ENCODE results near the gene NOTCH3.

NOTCH3 gene

DNA sequence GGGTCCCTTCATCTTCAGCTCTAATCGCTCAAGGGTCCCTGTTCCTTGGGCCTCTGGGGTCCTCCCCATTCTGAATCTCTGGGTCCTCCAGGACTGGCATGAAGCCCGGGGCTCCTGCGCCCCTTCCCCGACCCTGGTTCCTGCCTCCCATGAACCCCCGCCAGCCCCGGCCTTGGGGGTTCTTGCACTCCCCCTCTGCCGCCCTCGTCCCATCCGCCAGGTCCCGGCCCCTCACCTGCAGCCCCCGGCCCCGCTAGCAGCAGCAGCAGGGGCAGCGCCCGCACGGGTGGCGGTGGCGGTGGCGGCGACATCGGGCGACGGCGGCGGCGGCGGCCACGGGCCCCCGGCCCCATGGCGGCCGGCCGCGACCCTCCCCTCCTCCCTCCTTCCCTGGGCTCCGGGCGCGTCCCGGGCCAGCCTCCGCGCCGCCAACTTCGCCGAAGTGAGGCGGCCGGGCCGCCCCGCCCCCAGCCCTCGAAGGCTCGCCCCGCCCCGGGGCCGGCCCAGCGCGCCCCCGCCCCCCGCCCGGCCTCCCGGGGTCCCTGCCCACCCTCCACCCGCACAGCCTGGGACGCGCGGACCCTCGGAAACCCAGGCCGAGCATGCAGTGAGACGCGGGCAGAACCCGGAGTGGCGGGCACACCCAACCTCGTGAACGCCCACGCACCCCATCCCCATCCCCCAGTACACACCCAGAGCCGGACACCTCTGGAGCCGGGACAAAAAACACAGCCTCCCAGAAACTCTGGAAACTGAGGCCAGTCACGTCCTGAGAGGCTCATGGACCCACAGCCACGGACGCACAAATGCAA, at the start of gene NOTCH3:
NOTCH3 (minus strand) TSS at position 443 of the 812 bp plus-strand sequence; CDS start at position 353, 90 bp downstream.
- no peak for DNase-seq (ENCODE audit: low read depth)

DNA sequence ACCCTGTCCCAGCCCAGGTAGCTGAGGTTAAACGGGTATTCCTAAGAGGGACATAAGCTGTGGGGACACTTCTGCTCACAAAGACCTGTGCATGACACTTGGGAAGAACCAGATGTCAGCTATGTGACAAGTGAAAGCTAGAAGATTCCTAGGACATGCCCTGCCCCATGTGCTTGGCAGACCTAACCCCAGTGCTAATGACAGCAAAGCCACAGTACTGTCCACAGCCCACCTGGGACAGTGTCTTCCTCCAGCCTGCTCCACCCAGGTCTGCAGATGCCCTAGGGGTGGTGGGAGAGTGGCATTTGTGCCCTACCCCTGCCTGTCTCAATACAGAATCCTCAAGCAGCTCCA, 49.8 kb upstream of the NOTCH3 start:
- DNase-seq (ENCODE audit: low read depth), result no peak

DNA sequence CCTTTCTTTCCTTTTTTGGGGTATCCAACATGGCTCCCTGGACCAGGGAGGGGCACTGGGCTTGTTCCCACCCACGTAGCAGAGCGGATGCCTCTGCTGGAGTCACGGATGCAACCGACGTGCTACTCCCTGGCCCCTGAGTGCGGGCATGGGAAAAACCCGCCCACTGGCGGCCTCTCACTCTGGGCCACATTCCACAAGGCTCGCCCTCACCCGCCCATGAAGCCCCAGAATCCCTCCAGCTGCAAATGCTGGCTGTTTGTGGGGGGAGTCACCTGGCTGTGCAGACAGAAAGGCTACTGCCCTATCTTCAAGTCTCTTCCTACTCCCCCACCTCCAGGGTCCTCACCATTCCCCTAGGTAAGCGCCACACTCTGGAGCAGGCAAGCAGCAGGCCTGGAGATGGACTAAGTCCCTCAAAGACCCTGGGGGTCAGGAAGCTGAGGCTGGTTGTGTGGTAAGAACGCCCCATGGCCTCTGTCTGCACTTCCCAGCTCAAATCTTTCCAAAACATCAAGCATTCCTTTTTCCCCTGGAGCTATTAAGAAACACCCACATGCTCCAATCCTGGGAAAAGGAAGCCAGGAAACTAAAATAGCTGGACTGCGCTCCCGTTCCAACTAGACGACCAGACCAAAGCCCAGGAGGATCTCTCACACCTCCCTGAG, 49.3 kb upstream of the NOTCH3 start:
- DNase-seq (ENCODE audit: low read depth), result peak; percentile 83

DNA sequence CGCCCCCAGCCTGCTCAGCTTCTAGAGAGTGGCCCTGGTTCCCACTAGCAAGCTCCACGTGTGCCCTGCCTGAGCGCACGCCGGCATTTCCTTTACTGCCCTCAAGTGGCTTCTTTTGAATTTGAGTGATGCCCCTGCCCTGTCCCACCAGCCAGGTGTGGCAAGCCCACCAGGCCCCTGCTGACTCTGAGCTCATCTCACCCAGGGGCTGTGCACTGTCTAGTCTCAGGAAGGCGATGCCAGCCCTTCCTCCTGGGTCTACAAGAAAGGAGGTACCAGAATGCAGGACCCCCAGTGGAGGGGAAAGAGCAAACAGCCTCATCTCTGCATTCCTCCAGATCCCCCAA, 48.7 kb upstream of the NOTCH3 start:
- DNase-seq (ENCODE audit: low read depth), result no peak

DNA sequence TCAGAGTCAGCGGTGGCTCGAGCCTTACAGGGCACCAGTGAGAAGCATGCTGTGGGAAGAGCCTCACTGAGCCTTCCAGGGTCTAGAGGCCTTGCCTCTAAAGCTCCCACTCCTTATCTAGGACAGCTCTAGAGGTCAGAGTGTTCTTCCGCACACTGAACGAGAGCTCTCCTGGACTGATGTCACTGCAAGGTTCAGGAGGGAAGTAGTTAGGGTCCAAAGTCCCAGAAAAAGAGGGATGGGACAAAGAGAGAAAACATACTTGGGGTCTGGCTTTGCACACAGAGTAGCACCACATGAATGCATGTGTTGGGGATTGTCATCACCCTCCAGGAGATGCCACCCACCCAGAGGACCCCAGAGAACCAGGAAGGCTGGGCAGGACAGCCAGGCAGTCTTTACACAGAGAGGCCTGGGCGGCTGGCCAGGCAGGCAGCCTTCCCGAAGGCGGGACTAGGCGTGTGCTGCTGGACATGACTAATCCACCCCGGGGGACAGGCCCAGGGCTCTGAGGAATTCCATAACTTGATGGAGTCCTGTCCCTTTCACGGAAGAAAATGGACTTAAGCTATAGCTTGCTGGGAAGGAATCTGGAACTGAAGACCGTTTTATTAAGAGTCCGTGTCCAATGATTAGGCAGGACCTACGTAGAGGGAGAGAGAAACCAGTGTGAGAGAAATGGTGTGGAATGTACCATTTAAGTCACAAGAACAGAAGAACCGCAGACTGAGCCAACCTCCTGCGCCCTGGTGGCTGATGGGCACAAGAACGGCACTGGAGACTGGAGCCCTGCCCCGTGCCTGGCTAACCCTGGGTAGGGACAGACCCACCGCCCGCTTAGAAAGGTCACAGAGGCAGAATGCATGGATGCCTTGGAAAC, 48.1 kb upstream of the NOTCH3 start:
- DNase-seq (ENCODE audit: low read depth), result peak; percentile 81

DNA sequence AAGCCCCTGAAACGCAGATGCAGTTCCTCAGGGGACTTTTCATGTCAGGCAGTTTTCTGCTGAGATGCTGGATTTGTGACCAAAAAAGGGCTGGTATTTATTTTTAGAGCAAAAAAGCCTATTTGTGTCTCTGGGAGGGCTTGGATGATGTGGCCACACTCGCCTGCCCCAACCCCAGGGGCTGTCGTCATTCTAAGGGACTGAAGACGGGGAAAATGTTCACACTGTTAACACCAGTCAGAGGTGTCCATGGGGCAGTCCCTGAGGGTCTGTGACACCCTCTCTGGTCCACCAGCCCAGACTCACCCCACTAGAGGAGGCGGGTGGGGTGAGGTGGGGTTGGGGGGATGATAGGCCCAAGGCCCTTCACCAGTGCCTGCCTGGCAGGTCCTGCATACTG, 47.3 kb upstream of the NOTCH3 start:
- DNase-seq (ENCODE audit: low read depth), result no peak

DNA sequence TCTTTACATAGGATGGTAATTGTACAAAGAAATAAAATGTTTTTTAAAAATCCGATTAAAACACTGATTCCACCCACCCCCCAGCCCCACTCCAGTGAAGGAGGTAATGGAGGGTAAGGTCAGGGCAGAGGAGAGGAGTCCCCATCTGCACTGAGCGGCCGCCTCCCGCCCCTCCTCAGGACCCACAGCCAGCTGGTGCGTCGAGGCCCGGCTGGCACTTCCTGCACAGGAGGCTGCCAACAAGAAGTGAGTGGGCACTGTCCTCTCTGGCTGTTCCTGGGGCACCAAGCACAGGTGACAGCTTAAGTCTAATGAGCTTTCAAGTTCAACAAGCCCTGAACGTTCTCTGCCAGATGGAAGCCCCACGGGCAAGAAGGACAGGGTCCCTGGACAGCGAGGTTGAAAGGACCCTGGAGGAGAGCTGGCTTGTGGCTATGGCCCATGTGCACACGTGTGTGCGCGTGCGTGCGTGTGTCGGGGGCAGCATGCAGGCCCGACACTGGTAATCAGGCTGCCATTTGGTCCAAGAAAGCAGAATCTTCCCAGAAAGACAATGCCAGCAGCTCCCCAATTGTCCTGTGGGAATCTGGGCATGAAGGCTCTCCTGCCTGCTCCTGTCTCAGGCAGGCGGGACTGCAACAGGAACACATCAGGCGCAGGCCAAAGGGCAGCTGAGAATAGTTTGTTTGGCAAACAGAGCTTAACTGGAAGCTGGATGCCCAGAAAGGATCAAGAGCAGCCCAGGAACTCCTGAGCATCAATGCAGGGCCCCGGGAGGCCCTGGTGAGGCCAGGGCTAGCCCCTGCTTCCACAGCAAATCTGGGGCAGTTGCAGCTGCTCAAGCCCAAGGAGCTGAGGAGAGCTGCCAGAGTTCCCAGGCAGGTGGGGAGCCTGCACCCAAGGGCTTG, 46.6 kb upstream of the NOTCH3 start:
- no peak for DNase-seq (ENCODE audit: low read depth)

DNA sequence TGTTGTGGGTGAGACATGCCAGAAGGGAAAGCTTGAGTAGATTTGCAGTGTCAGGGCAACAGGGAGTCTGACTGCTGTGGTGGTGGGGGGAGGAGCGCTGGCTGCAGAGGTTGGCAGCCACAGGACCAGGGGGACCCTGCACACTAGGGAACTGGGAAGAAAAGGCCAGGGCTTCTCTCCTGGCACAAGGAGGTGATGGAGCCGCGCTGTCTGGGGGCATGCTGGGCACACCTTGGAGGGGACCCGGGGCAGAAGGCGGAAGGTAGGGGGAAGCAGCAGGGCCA, 45.3 kb upstream of the NOTCH3 start:
- DNase-seq (ENCODE audit: low read depth), result no peak

DNA sequence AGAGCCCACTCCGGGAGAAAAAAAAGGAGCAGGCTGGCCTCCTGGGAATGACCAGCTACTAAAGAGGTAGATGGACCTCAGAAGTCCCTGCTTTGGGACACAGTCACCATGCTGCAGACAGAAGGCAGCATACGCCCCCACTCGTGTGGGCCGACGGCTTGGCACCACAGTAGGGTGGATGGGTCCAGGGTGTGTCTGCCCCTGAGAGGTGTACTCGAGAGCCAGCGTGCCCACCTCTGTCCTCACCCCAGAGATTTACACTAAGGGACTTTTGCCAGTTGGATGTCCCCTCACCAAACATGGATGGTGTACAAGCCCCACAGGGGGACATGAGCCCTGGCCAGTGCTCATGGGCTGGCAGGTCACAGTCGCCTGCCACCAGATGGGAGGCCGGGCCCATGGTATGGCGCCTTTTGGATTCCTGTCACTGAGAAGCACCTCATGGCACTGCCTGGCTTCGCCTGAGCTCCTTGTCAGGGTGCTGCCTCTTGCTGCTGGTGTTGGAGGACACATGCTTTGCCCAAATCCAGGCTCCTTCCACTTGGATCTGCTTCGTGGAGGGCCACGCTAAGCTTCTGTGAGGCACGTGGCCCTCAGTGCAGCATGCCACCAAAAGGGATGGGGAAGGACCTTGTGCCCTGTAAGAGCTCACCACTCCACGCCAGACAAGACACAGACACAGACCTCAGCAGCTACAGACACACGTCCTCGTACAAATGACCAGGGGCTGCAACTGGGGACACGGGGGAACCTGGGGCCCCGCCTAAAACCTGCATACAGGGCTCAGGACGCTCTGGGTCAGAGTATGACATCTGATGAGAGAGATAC, 44.8 kb upstream of the NOTCH3 start:
- DNase-seq (ENCODE audit: low read depth), result no peak

DNA sequence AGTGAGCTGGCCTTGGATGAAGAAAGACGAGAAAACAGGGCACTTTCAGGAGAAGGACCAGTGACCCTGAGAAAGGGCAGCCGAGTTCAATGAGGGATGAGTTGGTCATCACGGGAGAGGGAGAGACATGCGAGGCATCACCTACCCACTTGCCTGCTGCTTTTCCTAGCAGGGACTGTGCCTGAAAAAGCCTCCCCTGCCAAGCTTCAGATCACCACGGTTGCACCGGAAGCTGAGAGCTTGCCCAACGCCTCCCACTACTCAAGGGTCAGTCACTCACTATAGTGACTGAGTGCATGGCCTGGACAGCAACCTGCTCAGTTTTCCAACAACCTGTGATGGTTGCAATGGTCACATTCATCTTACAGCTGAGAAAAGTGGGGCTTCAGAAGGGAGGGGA, 44.0 kb upstream of the NOTCH3 start:
- DNase-seq (ENCODE audit: low read depth), result no peak

DNA sequence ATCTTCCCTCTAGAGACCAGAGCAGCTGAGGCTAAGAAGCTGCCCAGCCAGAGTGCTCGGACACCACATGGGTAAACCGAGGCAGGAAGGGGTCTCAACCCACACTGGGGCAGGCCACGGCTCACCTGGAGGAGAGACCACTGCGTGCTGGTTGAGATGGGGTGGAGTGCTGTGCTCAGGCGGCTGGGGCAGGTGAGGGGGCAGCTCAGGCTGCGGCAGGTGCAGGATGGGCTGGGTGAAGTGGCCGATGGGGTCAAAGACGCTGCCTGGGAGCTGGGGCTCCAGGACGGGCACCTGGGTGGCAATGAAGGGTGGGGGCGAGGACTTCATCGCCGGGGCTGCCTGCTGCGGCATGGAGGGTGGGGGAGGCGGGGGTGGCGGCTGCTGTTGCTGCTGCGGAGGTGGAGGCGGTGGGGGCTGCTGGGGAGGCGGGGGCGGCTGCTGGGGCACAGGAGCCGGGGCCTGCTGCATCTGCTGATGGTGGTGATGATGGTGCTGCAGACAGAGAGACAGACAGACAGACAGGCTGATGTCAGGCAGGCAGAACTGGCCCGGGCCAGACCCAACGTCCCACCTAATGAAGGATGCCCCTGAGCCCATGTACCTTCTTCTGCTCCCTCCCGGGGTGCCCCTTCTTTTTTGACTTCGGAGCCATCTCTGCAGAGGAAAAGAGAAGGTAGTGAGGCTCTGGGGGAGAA, 43.5 kb upstream of the NOTCH3 start:
- DNase-seq (ENCODE audit: low read depth), result no peak

DNA sequence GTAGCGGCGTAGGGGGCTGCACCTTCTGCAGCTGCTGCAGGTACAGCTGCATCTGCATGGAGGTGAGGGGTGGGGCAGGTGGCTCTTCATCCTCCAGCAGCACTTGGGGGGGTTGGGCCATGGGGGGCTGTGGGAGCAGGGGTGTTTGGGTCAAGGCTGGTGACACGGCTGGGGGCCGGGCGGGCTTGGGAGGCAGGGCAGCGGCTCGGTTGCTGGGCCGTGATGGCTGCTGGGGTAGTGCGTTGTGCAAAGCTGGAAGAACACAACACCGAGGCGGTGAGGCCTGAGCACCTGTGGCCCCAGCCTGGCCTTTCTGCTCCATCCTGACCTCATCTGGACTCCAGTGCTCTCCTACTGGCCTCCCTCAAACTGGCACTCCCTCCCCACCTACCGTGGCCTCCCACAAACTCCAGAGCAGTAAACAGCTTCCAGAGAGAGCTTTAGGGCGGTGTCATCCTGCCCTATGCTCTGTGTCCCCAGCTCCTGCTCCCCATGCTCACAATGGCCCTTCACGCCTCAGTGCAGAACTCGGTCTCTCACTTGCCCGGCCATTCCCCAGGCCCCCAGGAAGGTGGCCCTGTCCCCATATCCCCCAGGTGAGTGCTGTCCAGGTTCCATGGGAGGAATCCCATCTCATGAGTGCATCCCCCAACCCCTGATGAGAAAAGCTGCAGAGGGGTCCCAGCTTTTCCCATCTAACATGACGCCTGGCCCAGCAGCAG, 42.6 kb upstream of the NOTCH3 start:
- no peak for DNase-seq (ENCODE audit: low read depth)

DNA sequence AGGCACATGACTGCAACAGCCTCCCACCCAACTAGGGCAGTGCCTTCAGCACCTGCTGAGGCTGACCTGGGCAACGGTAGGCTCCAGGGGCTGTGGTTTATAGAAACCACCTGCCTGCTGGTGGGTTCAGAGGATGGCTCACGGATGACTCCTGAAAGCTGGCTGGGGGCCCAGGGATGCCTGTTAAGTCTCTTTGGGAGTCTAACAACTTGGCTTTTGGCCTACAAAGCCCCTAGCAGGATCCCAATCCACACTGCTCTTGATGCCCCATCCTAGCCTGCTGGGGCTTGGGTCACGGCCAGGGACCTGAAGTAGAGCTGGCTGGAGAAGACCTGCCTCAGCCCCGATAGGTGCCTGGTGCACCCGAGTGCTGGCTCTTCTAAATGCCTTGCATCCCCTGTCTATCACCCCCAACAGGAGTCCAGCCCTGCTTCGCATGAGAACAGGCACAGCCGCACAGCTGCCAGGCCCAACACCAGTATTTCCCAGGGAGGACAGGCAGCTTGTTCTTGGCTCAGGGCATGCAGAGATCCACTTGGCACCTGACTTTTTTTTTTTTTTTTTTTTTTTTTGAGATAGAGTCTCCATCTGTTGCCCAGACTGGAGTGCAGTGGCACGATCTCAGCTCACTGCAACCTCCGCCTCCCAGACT, 40.6 kb upstream of the NOTCH3 start:
- DNase-seq (ENCODE audit: low read depth), result no peak

DNA sequence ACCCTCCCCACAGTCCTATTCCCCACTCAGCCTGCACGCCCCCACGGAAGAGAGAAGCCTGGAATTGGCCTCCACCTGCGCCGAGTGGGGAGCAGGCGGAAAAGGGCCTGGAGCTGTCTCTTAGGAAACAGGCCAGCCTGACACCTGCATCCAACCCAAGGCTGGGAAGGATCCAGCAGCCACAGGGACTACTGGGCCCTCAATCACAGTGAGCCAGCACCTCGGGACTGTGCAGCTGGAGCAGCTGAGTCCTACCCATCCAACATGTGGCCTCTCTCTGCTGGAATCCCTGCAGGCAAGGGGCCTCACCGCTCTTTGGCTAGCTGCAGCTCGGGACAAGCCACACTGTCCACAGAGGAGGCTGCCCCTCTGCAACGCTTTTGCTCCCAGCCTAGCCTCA, 39.7 kb upstream of the NOTCH3 start:
- no peak for DNase-seq (ENCODE audit: low read depth)

DNA sequence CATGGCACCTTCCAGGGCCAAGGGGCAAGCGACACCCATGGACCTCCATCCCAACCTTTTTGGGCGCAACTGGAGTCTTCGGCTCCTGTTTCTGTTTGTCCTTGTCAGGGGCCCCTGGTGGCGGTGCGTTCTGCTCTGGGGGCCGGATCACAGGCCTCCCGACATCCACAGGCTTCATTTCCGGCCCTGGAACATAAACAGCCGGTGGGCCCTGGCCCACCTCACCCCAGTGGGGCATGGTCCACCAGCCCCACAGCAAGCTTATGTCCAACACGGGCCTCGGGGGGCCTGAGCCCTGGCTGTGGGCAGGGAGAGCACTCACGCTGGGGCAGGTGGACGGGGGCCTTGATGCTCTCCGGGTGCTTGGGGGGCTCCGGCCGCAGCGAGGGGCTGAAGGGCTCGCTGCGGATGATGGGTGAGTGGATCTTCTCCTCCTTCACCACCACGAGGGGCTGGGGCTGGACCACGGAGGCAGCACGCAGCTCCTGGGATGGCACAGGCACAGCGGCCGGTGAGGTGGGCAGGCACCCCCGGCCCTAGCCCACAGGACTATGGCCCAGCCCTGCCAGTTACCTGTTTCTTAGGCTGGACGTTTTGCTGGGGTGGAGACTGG, 38.6 kb upstream of the NOTCH3 start:
- DNase-seq (ENCODE audit: low read depth), result no peak

DNA sequence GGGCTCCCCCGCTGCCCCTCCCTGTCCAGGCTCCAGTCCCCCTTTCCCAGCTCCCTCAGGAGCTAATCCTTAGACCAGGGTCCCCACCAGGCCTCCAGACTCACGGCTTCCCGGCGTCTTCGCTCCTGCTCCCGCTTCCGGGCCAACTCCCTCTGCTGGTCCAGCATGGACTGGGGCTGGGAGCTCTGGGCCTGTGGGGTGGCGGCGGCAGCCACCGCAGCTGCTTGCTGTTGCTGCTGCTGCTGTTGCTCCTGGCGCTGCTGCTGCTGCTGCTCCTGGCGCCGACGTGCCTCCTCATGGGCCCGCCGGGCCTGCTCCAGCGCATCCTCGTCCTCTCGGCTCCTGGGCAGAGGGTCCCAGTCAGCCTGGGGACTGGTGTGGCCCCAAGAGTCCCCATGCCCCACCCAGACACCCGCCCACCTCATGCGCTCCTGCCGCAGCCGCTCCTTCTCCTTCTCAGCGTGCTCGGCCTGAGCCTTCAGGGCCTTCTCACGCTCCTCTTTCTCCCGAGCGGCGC, 37.9 kb upstream of the NOTCH3 start:
- no peak for DNase-seq (ENCODE audit: low read depth)

DNA sequence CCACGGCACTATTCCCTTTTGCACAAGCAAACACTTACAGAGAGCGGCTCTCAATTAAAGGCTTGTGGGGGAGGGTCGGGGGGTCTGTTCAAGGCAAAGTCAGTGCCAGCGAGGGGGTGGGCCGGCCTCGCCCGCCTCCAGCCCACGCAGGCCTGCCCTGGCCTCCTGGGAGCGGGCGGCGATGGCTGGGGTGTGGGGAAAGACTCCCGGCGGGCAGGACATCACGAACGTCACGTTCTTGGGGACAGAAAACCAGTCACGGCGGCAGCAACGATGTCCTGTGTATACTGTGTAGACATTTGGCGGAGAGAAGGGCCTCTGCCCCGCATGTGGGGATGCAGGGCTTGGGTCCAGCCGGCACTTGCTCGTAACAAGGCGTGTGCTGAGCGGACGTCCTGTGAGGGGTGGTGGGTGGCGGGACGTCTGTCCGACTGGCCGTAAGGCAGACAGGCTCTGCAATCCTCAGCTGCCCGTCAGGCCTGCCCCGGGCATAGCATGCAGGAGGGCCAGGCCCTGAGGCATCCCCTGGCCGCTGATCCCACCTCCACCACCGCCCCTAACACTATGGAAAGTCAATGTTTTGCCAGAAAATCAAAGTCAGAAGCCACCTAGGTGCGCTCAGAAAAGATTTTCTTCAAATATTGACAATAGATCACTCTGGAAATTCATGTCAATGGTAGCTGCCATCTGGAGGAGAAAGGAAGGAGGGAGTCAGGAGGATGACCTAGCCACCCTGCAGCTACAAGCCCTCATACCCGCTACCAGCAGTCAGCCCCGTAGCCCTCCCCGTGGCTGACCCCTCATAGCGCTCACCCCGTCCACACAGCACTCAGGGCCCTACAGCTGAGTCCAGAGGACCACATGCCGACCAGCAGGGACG, 37.2 kb upstream of the NOTCH3 start:
- DNase-seq (ENCODE audit: low read depth), result no peak

DNA sequence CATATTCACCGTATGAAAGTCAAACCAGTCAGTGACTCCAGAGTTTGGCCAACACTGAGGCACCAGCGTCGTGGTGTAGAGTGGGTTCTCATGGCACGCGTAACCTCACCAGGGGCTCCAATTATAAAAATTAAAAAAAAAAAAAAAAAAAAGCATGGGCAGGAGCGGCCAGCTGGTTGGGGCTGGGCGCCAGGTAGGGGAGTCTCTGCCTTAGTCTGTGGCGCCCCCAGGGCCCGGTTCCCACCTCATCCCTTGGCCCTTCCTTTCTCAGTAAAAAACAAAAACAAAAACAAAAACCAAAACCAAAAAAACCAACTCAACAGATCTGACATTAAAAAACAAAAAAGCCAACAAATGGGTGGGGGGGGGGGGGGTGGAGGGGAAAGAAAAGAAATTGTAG, 36.1 kb upstream of the NOTCH3 start:
- DNase-seq (ENCODE audit: low read depth), result no peak

All from GM04503 (cell line).